Prostate gland (tissue), 2 donors: ENCODE data around the gene PIK3R3. TPM values are rescaled to one million over a fixed set of nuclear protein-coding genes. Genes with fewer than 3 reads are reported as not detected.

Experiments used
- DNase-seq: peaks from one replicate; pipeline ENCODE4 v3.0.0-alpha.2; 2019; ENCODE audit warnings: low spot score
- H3K27ac ChIP-seq, 2 donors: fragments of 200-600 bp; sonication (generic); 2 replicates each; pipeline ENCODE4 v1.5.1; 2017 to 2019
- H3K27me3 ChIP-seq: fragments of 200-600 bp; sonication (generic); replicated peaks from 2 replicates; pipeline ENCODE4 v1.5.1; 2019; ENCODE audit not compliant: insufficient read depth
- H3K36me3 ChIP-seq, 2 donors: fragments of 200-600 bp; sonication (generic); 1 replicate in 1 of 2; 2 replicates in 1 of 2; pipeline versions ENCODE4 v1.5.1 to v1.8.1; 2017 to 2019
- H3K4me1 ChIP-seq: fragments of 200-600 bp; sonication (generic); replicated peaks from 2 replicates; pipeline ENCODE4 v1.5.1; 2019
- H3K4me3 ChIP-seq, 2 donors: fragments of 200-600 bp; sonication (generic); 2 replicates each; pipeline ENCODE4 v1.5.1; 2017 to 2019
- H3K9me3 ChIP-seq: fragments of 200-600 bp; sonication (generic); 2 replicates; pipeline ENCODE4 v1.5.1; 2017
- CTCF ChIP-seq, 4 experiments: fragments of 200-600 bp in 2 of 4; fragments of 450-650 bp in 2 of 4; sonication (generic) in 2 of 4; IDR thresholded peaks; 1 replicate in 3 of 4; 2 replicates in 1 of 4; pipeline ENCODE4 v1.5.1; 2016 to 2019; ENCODE audit warnings: antibody characterized with exemption in 4 of 4, mild to moderate bottlenecking in 2 of 4, moderate library complexity in 2 of 4
- POLR2A ChIP-seq: fragments of 450-650 bp; IDR thresholded peaks from one replicate; pipeline ENCODE4 v1.6.1; 2016; ENCODE audit warnings: antibody characterized with exemption, mild to moderate bottlenecking
- POLR2AphosphoS5 ChIP-seq: sonication (generic); formaldehyde crosslinking; IDR thresholded peaks from one replicate; pipeline ENCODE4 v1.6.1; 2017; ENCODE audit warnings: antibody characterized with exemption
- WGBS: methylation state at CpG from one replicate; pipeline ENCODE4 v1.1.5; 2018; 5-methylcytosine and 5-hydroxymethylcytosine counted together
- intact Hi-C: fragments of 100-400 bp; cut with DNase I; formaldehyde crosslinking; loops from one replicate; pipeline ENCODE4 v1.14.2; 2022
- total RNA-seq, 2 donors: library from RNA; depleted of rRNA; stranded (reverse); fragments of >200 nt; gene quantifications; one replicate each; pipeline ENCODE4 v1.1.0, GENCODE V29; 2016

PIK3R3 gene
- total RNA-seq, 2 donors from 2014 or later: 9.1 to 26.5 TPM

GRCh38 chr1:46176211-46176865 is 43.9 kb upstream of the PIK3R3 start, which contains the start of gene P3R3URF:
TSS of gene P3R3URF (minus strand) at chr1:46176488. CDS start at chr1:46176471, 17 bp downstream.
- no peak within 1 kb of the TSS for H3K27ac ChIP-seq
- H3K4me3 ChIP-seq: no peak within 1 kb of the TSS
- WGBS: 83% methylated on average over 10 of the region's 13 CpGs
- TF ChIP-seq POLR2AphosphoS5 (no peak), CTCF (IDR thresholded peaks at IDR 0.05) (no peak), POLR2A (no peak)
- DNase-seq: no peak
- intact Hi-C loops: loop anchor here (5.0 to 10.0 kb wide), 2 partner anchors 372 to 489 kb away; partner anchors contain the start of genes GPBP1L1, MAST2 and TMEM69
- no peaks in the 10 kb centered on the region for H3K27me3 ChIP-seq
- H3K9me3 ChIP-seq: no peaks in the 10 kb centered on the region
- no peaks in the 10 kb centered on the region for H3K36me3 ChIP-seq
- peaks cover 20% of the 10 kb centered on the region for H3K4me1 ChIP-seq

- peaks cover 9% of the 10 kb centered on the region for H3K4me1 ChIP-seq
- 70% methylated on average over 3 of the region's 3 CpGs for WGBS
- no peaks in the 10 kb centered on the region for H3K27me3 ChIP-seq
- no peak for TF ChIP-seq POLR2A
- no peak for TF ChIP-seq POLR2AphosphoS5
- TF ChIP-seq CTCF (IDR thresholded peaks at IDR 0.05): no peak
- intact Hi-C loops: loop anchor here (5.0 to 10.0 kb wide), 2 partner anchors 370 to 488 kb away; partner anchors contain the start of genes GPBP1L1, MAST2 and TMEM69
- no peaks in the 10 kb centered on the region for H3K9me3 ChIP-seq
- H3K36me3 ChIP-seq: no peaks in the 10 kb centered on the region
- no peak overlapping the region for H3K4me3 ChIP-seq
- peak overlapping the region; percentile 54 to 61 for H3K27ac ChIP-seq
- no peak for DNase-seq
Observed at GRCh38 chr1:46175243-46175642, 42.8 kb upstream of the PIK3R3 start.

GRCh38 chr1:46174448-46175231 is 42.2 kb upstream of the PIK3R3 start, which contains the start of gene TSPAN1:
TSS of gene TSPAN1 (plus strand) at chr1:46175087. CDS start at chr1:46181108, 6,021 bp downstream.
- 60% methylated on average over 11 of the region's 11 CpGs for WGBS
- no peak for DNase-seq
- Histone ChIP-seq H3K4me3 (no peak within 1 kb of the TSS), H3K27ac (peak within 1 kb of the TSS; percentile 54 to 61), H3K36me3 (no peaks in the 10 kb centered on the region), H3K27me3 (no peaks in the 10 kb centered on the region), H3K9me3 (no peaks in the 10 kb centered on the region), H3K4me1 (peaks cover 7% of the 10 kb centered on the region)
- TF ChIP-seq POLR2AphosphoS5: peak; percentile 28
- no peak for TF ChIP-seq POLR2A
- intact Hi-C loops: loop anchor here (5.0 to 10.0 kb wide), 2 partner anchors 370 to 487 kb away; partner anchors contain the start of genes GPBP1L1, MAST2 and TMEM69

- Histone ChIP-seq H3K4me1 (peaks cover 7% of the 10 kb centered on the region), H3K27me3 (no peaks in the 10 kb centered on the region), H3K9me3 (no peaks in the 10 kb centered on the region), H3K36me3 (no peaks in the 10 kb centered on the region), H3K27ac (peak overlapping the region; percentile 17 to 19), H3K4me3 (no peak overlapping the region)
- WGBS: 34% methylated on average over 4 of the region's 4 CpGs
- no peak for DNase-seq
- intact Hi-C loops: loop anchor here (10.0 kb wide), 1 partner anchor 369 kb away; the partner anchor contains the start of gene MAST2
- TF ChIP-seq CTCF (IDR thresholded peaks at IDR 0.05) (no peak), POLR2AphosphoS5 (no peak), POLR2A (no peak)
Observed at GRCh38 chr1:46173361-46173856, 41.0 kb upstream of the PIK3R3 start.

GRCh38 chr1:46172321-46172720 is 39.9 kb upstream of the PIK3R3 start:
- intact Hi-C loops: loop anchor here (10.0 kb wide), 1 partner anchor 368 kb away; the partner anchor contains the start of gene MAST2
- H3K4me3 ChIP-seq: no peak overlapping the region
- WGBS: 73% methylated on average over 4 of the region's 4 CpGs
- no peak for DNase-seq
- peak overlapping the region; percentile 48 to 72 for H3K27ac ChIP-seq
- peaks cover 7% of the 10 kb centered on the region for H3K4me1 ChIP-seq
- no peaks in the 10 kb centered on the region for H3K36me3 ChIP-seq
- no peak for TF ChIP-seq POLR2A
- no peak for TF ChIP-seq CTCF (IDR thresholded peaks at IDR 0.05)
- TF ChIP-seq POLR2AphosphoS5: no peak
- H3K9me3 ChIP-seq: no peaks in the 10 kb centered on the region
- no peaks in the 10 kb centered on the region for H3K27me3 ChIP-seq
